Epithelial cell of prostate (primary cell): ENCODE measurements around the gene UBE2R2.

Experiments
- DNase-seq: peaks from one replicate; pipeline ENCODE4 v3.0.0-alpha.2; 2011; ENCODE audit warnings: low read depth, low spot score
- H3K27ac ChIP-seq: fragments of 450-650 bp; 2 replicates; pipeline ENCODE4 v1.5.1; 2017; ENCODE audit warnings: mild to moderate bottlenecking

Gene UBE2R2

GRCh38 chr9:33877727-33878489 is 60.9 kb downstream of the UBE2R2 start:
- no peak overlapping the region for H3K27ac ChIP-seq
- DNase-seq = no peak

DNA sequence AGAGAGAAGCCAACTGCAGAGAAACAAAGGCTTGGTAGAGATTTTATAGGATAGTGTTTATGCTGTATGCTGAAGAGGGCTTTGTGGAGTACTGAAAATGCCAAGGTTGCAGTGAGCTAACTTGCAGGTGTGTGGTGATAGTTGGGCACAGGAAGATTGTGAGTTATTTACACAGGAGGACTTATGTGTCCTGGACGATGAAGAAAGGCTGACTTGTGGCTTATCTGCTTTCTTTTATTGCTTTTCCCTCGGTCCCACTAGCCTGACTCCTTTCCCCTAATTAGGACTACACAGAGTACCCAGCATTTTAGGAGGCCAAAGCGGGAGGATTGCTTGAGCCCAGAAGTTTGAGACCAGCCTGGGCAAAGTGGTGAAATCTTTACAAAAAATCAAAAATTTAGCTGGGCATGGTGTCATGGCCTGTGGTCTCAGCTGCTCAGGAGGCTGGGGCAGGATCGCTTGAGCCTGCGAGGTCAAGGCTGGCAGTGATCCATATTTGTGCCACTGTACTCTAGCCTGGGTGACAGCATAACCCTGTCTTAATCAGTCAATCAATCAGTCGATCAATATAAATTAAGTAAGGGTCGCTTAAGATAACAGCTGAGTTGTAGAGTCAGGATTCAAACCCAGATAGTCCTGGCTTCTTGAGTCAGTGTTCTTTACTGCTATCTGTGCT is 61.9 kb downstream of the UBE2R2 start:
- no peak overlapping the region for H3K27ac ChIP-seq
- no peak for DNase-seq

DNA sequence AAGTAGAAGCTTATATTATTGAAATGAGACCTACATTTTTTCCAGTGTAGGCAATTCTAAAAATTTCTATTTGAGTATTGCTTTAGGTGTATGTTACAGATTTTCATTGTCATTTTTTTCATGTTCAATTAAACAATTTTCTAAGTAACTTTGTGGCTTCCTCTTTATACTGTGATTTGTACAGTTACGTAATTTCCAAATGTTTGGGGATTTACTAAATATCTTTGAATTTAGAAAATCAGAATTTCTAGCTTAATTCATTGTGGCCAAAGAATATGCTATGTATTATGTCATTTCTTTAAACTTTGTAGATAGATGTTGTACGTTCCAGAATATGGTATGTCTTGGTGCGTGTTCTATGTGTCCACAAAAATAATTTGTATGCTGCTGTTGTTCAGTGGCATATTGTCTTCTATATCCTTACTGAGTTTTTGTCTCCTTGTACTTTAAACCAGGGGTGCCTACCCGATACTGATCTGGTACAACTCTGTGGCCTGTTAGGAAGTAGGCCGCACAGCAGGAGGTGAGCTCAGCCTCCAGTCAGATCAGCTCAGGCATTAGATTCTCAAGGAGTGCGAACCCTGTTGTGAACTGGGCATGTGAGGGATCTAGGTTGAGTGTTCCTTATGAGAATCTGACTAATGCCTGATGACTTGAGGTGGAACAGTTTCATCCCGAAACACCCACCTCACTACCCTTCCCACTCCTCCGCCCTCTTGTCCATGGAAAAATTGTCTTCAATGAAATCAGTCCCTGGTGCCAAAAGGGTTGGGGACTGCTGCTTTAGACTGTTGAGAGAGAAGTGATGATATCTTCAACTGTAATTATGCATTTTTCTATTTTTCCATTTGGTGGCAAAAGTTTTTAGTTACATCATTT is 63.5 kb downstream of the UBE2R2 start:
- DNase-seq = no peak
- H3K27ac ChIP-seq = no peak overlapping the region

DNA sequence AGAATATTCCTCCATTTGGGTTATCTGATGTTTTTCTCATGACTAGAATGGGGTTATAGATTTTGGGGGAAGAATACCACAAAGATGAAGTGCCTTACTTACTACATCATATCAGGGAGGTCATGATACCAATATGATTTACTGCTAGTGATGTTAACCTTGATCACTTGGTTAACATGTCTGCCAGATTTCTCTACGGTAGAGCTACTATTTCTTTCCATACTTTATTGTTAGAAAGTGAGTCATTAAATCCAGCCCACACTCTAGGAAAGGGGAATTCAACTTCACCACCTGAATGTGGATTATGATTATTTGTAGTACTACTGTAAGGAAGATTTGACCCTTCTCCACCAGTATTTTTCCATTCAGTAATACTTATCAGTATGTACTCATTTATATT is 64.7 kb downstream of the UBE2R2 start:
- no peak overlapping the region for H3K27ac ChIP-seq
- no peak for DNase-seq

GRCh38 chr9:33884856-33885701 is 68.1 kb downstream of the UBE2R2 start:
- no peak overlapping the region for H3K27ac ChIP-seq
- no peak for DNase-seq

GRCh38 chr9:33885948-33886347 is 69.0 kb downstream of the UBE2R2 start:
- no peak overlapping the region for H3K27ac ChIP-seq
- DNase-seq = no peak

DNA sequence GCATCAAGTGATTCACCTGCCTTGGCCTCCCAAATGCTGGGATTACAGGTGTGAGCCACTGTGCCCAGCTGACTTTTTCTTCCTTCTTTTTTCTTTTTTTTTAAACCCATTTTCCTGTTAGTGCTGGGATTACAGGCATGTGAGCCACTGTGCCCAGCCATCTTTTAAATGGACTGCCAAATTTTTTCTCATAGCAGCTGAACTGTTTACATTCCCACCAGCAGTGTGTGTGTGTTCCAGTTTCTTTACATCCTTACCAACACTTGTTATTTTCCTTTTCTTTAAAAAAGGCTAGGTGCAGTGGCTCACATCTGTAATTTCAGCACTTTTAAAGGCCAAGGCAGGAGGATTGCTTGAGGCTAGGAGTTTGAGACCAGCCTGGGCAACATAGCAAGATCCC is 76.9 kb downstream of the UBE2R2 start:
- H3K27ac ChIP-seq = no peak overlapping the region
- no peak for DNase-seq

- no peak overlapping the region for H3K27ac ChIP-seq
- DNase-seq = no peak
Observed at GRCh38 chr9:33894316-33894715, 77.4 kb downstream of the UBE2R2 start.

DNA sequence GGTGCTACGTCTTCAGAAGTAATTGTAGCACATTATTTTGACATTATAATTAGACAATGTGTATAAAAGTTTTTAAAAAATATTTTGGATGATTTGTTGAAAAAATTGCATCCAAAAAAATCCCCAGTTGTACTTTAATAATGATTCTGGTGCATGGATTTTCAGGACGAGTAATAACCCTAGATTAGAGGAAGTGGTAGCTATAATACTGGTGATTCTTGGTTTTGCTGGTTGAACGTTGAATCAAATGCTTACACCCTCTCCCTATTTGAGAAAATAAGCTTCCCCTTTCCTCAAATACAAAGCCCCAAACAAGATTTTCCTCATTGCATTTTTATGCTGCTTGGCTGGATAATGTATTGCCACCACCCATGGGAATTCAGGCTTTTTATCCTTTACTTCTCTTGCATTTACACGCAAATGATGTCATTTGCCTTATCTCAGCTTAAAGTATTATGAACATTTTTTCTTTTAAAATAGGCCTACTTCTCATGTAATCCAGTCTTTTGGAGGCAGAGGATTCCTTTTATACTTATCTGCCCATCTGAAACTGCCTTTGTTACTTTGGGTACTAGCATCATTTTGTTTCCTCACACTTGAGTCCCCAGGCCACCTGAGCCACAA is 86.3 kb downstream of the UBE2R2 start:
- H3K27ac ChIP-seq = no peak overlapping the region
- DNase-seq = no peak

- no peak overlapping the region for H3K27ac ChIP-seq
- no peak for DNase-seq
Observed at GRCh38 chr9:33905137-33905536, 88.2 kb downstream of the UBE2R2 start.

- H3K27ac ChIP-seq = no peak overlapping the region
- no peak for DNase-seq
Observed at GRCh38 chr9:33906769-33907168, 89.8 kb downstream of the UBE2R2 start.

GRCh38 chr9:33907347-33907746 is 90.4 kb downstream of the UBE2R2 start:
- H3K27ac ChIP-seq = no peak overlapping the region
- no peak for DNase-seq

- H3K27ac ChIP-seq = no peak overlapping the region
- no peak for DNase-seq
Observed at GRCh38 chr9:33908114-33908513, 91.2 kb downstream of the UBE2R2 start.

DNA sequence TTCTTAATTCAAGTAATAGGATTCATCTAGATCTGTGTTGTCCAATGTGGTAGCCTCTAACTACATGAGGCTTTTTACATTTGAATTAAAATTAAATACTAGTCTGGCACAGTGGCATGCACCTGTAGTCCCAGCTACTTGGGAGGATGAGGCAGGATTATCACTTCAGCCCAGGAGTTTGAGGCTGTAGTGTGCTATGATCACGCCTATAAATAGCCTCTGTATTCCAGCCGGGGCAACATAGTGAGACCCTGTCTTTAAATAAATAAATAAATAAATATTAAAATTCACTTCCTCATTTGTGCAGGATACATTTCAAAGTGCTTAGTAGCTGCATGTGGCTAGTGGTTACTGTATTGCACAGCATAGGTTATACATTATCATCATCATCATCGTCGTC is 91.8 kb downstream of the UBE2R2 start:
- H3K27ac ChIP-seq = no peak overlapping the region
- DNase-seq = no peak

DNA sequence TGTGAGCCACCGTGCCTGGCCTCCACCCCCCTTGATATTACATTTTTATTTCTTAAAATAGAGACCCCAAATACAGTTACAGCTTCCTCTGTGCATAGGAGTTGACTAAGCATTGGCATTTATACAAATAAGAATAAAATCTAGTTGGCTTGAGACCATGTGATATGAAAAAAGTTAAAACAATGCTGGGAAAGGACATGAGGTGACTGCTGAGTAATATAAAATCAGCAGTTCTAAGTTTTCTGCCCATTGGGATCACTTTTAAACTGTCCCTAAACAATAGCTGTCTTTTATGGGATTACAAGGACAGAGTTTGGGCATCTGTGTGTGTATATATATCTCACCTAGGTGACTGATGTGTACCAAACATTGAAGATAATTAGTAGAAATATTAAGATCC is 96.6 kb downstream of the UBE2R2 start:
- no peak for DNase-seq
- H3K27ac ChIP-seq = no peak overlapping the region

DNA sequence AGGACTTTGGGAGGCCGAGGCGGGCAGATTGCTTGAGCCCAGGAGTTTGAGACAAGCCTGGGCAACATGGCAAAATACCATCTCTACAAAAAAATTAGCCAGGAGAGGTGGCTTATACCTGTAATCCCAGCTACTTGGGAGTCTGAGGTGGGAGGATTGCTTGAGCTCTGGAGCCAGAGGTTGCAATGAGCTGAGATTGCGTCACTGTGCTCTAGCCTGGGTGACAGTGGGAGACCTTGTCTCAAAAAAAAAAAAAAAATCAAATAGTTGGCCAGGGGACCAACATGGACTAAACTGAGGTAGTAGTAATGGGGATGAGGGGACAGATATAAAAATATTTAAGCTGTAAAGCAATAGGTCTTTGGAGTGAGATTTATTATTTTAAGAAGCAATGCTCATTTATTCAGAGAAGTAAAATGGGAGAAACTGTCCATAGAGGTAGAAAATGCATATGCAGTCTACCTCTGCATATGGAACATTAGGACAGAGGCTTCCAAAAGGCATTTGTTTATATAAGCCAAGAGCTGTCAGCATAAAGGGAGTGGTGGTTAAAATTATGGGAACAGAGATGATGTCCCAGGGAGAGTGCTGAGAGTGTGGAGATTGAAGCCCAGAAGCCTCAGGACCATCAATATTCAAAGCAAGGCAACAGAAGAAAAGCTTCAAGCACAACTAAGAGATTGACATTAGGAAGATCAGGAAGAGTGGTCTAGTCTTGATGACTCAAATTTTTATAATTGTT is 98.1 kb downstream of the UBE2R2 start:
- no peak overlapping the region for H3K27ac ChIP-seq
- DNase-seq = no peak

- H3K27ac ChIP-seq = no peak overlapping the region
- no peak for DNase-seq
Observed at GRCh38 chr9:33917036-33917435, 100.1 kb downstream of the UBE2R2 start.

DNA sequence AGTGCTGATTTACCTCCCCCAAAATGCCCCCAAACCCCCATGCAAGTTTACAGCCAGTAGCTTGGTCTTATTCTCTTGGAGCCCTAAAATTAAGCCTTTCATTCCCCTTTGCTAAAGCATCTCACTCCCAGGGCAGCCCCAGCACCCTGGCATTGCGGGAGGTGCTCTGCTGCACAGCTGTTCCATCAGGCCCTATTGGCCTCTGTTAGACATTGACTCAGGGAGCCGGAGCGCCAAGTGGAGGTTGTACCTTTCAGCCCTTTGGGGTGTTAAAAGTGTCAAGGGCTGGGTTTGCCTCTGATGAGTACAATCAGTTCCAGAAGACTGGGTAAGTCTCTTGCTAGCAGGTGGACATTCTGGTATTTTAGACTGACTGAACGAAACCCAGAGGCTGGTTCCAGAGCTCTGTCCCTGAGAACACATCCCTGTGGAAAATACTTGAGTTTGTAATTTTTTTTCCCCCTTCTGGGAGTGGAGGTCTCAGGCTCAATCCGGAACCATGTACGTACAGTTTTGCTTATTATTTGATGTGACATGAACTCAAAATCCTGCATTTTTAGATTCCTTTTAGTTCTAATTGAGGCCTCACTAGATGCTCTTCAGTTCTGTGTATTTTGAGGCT is 102.4 kb downstream of the UBE2R2 start:
- no peak overlapping the region for H3K27ac ChIP-seq
- DNase-seq = no peak
